Right lobe of liver (tissue), 6 donors: ENCODE measurements around the gene SAP30BP. TPM values are rescaled to one million over a fixed set of nuclear protein-coding genes. Genes with fewer than 3 reads are reported as not detected.
A peak's percentile ranks its signal among the peaks of the same experiment; 100 is the strongest.

ENCODE experiments used
- ATAC-seq, 4 donors: fragments of 200-7000 bp; cut with Tn5 transposase; one replicate each; pipeline ENCODE4 v1.9.1; 2020; ENCODE audit warnings: mild to moderate bottlenecking in 4 of 4, moderate library complexity in 4 of 4
- DNase-seq, 3 donors: peaks; one replicate each; pipeline ENCODE4 v3.0.0-alpha.2; 2020
- H3K27ac ChIP-seq, 3 donors: fragments of 200-600 bp; one replicate each; pipeline ENCODE4 v1.8.0; 2022
- H3K27me3 ChIP-seq, 2 donors: fragments of 200-600 bp; one replicate each; pipeline ENCODE4 v1.8.0; 2022
- H3K36me3 ChIP-seq, 4 donors: fragments of 200-600 bp; sonication (generic) in 1 of 4; one replicate each; pipeline versions ENCODE4 v1.5.1 to v1.8.0; 2017 to 2022; ENCODE audit warnings: control low read depth in 1 of 4
- H3K4me1 ChIP-seq, 4 donors: fragments of 200-600 bp; sonication (generic) in 1 of 4; one replicate each; pipeline versions ENCODE4 v1.5.1 to v1.8.0; 2017 to 2022; ENCODE audit warnings: control low read depth in 1 of 4
- H3K4me3 ChIP-seq, 3 donors: fragments of 200-600 bp; one replicate each; pipeline ENCODE4 v1.8.0; 2022
- H3K9me3 ChIP-seq, 4 donors: fragments of 200-600 bp; sonication (generic) in 1 of 4; one replicate each; pipeline versions ENCODE4 v1.5.1 to v1.8.0; 2017 to 2022; ENCODE audit warnings: control low read depth in 1 of 4
- CTCF ChIP-seq, 4 donors: fragments of 200-600 bp in 3 of 4; fragments of 450-650 bp in 1 of 4; IDR thresholded peaks; one replicate each; pipeline versions ENCODE4 v1.5.1 to v1.8.0; 2016 to 2022; ENCODE audit warnings: antibody characterized with exemption in 4 of 4, mild to moderate bottlenecking in 2 of 4
- POLR2A ChIP-seq: fragments of 450-650 bp; IDR thresholded peaks from one replicate; pipeline ENCODE4 v1.6.1; 2017; ENCODE audit warnings: antibody characterized with exemption, mild to moderate bottlenecking
- WGBS: methylation state at CpG from one replicate; pipeline ENCODE4 v1.1.6; 2018; ENCODE audit warnings: low coverage, low lambda C conversion rate; ENCODE audit not compliant: insufficient coverage; ENCODE audit errors: missing lambda C conversion rate; 5-methylcytosine and 5-hydroxymethylcytosine counted together
- intact Hi-C, 2 donors: fragments of 100-400 bp; cut with DNase I; formaldehyde crosslinking; loops; one replicate each; pipeline versions ENCODE4 v1.11.2 to v1.14.1; 2022
- total RNA-seq, 6 experiments: library from RNA; depleted of rRNA in 2 of 6; stranded (reverse); fragments of >200 nt in 2 of 6; fragmentation: NEBNext Ultra II Directional in 3 of 6; extraction: Animal tissue kit (Norgen Biotek cat#: 25700) in 3 of 6; gene quantifications; one replicate each; pipeline versions ENCODE4 v1.1.0 to v1.2.4, GENCODE V29; 2016 to 2023
- donor health status: DM: no; HTN: yes; CAD: no.
- donor health status: DM: no; HTN: no; CAD: no.
- donor health status: DM: no; HTN: no; CAD: no.
- donor health status: DM: no; HTN: yes; CAD: no.
- donor health status: DM: no; HTN: yes; CAD: no.

SAP30BP gene
- total RNA-seq, 6 experiments from 2014 or later = 24.0 to 36.0 (median 27.0) TPM

GRCh38 chr17:75673487-75673886 lies 6.3 kb downstream of the SAP30BP start:
- intact Hi-C loops = no loop called here
- WGBS = 75% methylated on average over 4 of the region's 4 CpGs
- no peaks in the 10 kb centered on the region for H3K9me3 ChIP-seq
- no peak overlapping the region for H3K27ac ChIP-seq
- ATAC-seq (no peak), DNase-seq (peak in 1 of 3 donors; percentile 6)
- no peaks in the 10 kb centered on the region for H3K27me3 ChIP-seq
- H3K36me3 ChIP-seq = peaks cover 0 to 44% (median 10%) of the 10 kb centered on the region in 4 donors
- H3K4me1 ChIP-seq = peaks cover 0 to under 1% (median 0%) of the 10 kb centered on the region in 4 donors
- TF ChIP-seq POLR2A = no peak
- TF ChIP-seq CTCF (IDR thresholded peaks at IDR 0.05) = no peak
- no peak overlapping the region for H3K4me3 ChIP-seq

GRCh38 chr17:75676461-75676860 lies 9.3 kb downstream of the SAP30BP start:
- no peak for DNase-seq
- Histone ChIP-seq H3K4me3 (no peak overlapping the region), H3K4me1 (peaks cover 0 to 8% (median 0%) of the 10 kb centered on the region in 4 donors), H3K27me3 (no peaks in the 10 kb centered on the region), H3K9me3 (no peaks in the 10 kb centered on the region), H3K27ac (no peak overlapping the region), H3K36me3 (peaks cover 0 to 19% (median 5%) of the 10 kb centered on the region in 4 donors)
- WGBS = 42% methylated on average over 3 of the region's 3 CpGs
- TF ChIP-seq POLR2A (no peak), CTCF (IDR thresholded peaks at IDR 0.05) (no peak)
- intact Hi-C loops = loop anchor here (5.0 kb wide), 1 partner anchor 76 kb away; no protein-coding TSS in a partner anchor
- ATAC-seq = no peak

GRCh38 chr17:75679706-75680211 lies 12.6 kb downstream of the SAP30BP start:
- no peaks in the 10 kb centered on the region for H3K27me3 ChIP-seq
- H3K4me1 ChIP-seq = peaks cover 0 to 8% (median 0%) of the 10 kb centered on the region in 4 donors
- DNase-seq (peak in 2 of 3 donors; percentile 48 to 56), ATAC-seq (peak; percentile 37 to 87 (median 64))
- intact Hi-C loops = loop anchor here (5.0 kb wide), 1 partner anchor 73 kb away; no protein-coding TSS in a partner anchor
- no peaks in the 10 kb centered on the region for H3K9me3 ChIP-seq
- peak overlapping the region in 1 of 3 donors; percentile 14 for H3K27ac ChIP-seq
- H3K36me3 ChIP-seq = peaks cover 0 to 6% (median 2%) of the 10 kb centered on the region in 4 donors
- WGBS = 48% methylated on average over 11 of the region's 11 CpGs
- TF ChIP-seq CTCF (IDR thresholded peaks at IDR 0.05) = peak in 3 of 4 donors; percentile 7 to 36 (median 20)
- no peak for TF ChIP-seq POLR2A
- H3K4me3 ChIP-seq = no peak overlapping the region

- TF ChIP-seq POLR2A (no peak), CTCF (IDR thresholded peaks at IDR 0.05) (no peak)
- Histone ChIP-seq H3K27me3 (no peaks in the 10 kb centered on the region), H3K9me3 (no peaks in the 10 kb centered on the region), H3K36me3 (peaks cover 0 to 6% (median 2%) of the 10 kb centered on the region in 4 donors), H3K4me3 (no peak overlapping the region), H3K27ac (no peak overlapping the region), H3K4me1 (peaks cover 0 to 8% (median 0%) of the 10 kb centered on the region in 4 donors)
- intact Hi-C loops = no loop called here
- peak in 1 of 3 donors; percentile 1 for DNase-seq
- no peak for ATAC-seq
- 94% methylated on average over 5 of the region's 10 CpGs for WGBS
These were observed 13.3 kb downstream of the SAP30BP start for GRCh38 chr17:75680431-75680830.
